ENCODE measurements around the gene ILKAP.

DNA sequence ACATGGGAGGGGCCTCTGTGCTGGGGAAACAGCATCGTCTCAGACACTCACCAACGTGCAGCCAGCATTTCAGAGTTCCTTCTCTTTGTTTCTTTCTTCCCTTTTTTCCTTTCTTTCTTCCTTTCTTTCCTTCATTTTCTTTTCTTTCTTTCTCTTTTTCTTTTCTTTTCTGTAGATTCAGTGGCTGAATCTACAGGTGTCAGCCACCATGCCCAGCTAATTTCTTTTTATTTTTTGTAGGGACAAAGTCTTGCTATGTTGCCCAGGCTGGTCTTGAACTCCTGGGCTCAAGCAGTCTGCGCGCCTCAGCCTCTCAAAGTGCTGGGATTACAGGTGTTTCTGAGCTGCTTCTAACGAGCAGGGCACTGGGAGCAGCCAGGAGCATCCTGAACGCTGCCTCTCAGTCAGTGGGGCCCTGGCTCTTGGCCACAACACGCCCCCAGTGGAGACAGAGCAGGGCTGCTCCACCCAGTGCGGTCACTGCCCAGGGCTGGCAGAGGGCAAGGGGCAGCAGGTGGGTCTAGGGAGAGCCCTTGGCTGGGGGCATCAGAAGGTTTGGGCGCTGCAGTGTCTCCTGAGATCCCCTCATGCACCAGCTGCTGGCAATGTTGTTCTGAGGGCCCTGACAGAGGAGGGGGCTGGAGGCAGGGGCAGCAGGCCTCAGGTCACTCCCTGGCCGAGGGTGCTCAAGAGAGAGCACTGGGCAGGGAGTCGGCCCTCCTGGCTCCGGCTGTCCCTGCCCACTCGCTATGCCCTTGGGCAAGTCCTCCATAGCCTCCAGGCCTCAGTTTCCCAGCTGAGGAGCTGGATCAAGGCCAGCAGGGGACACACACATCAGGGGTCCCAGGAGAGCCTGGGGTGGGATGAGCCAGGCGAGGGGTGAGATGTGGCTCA lies 69.7 kb downstream of the ILKAP start:
- TF ChIP-seq, protein P1, sequence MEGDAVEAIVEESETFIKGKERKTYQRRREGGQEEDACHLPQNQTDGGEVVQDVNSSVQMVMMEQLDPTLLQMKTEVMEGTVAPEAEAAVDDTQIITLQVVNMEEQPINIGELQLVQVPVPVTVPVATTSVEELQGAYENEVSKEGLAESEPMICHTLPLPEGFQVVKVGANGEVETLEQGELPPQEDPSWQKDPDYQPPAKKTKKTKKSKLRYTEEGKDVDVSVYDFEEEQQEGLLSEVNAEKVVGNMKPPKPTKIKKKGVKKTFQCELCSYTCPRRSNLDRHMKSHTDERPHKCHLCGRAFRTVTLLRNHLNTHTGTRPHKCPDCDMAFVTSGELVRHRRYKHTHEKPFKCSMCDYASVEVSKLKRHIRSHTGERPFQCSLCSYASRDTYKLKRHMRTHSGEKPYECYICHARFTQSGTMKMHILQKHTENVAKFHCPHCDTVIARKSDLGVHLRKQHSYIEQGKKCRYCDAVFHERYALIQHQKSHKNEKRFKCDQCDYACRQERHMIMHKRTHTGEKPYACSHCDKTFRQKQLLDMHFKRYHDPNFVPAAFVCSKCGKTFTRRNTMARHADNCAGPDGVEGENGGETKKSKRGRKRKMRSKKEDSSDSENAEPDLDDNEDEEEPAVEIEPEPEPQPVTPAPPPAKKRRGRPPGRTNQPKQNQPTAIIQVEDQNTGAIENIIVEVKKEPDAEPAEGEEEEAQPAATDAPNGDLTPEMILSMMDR (IDR thresholded peaks at IDR 0.05) = no peak
- TF ChIP-seq POLR2A (IDR thresholded peaks at IDR 0.05) = no peak

All from stomach (tissue), 4 donors.